Right lobe of liver (tissue), 4 donors: ENCODE data around the gene AKAP13.

Experiments
- POLR2A ChIP-seq: fragments of 450-650 bp; IDR thresholded peaks from one replicate; pipeline ENCODE4 v1.6.1; 2017; ENCODE audit warnings: antibody characterized with exemption, mild to moderate bottlenecking
- TF ChIP-seq, protein P1 (sequence below), 4 donors: fragments of 200-600 bp in 3 of 4; fragments of 450-650 bp in 1 of 4; IDR thresholded peaks; one replicate each; pipeline versions ENCODE4 v1.5.1 to v1.8.0; 2016 to 2022; ENCODE audit warnings: antibody characterized with exemption in 4 of 4, mild to moderate bottlenecking in 2 of 4
- donor health status: DM: no; HTN: no; CAD: no.
- donor health status: DM: no; HTN: no; CAD: no.
- donor health status: DM: no; HTN: yes; CAD: no.

DNA sequence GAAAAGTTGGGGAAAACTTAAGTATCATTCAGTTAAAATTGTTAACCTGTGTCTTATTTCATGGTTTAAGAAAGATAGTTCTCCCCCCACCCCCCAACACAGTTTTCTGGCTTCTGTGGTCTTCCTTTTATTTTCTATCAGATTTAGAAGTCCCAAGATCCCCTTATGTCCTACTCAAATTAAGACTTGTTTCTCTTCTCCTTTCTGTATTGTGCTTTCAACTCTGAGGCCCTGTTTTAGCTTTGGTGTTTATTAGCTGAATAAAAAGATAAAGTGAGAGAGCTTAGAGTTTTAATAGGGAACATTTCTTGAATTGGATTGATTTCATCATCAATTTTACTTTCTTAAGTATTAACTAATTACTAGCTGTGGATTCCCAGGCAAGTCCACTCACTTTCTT is 62.6 kb downstream of the AKAP13 start:
- TF ChIP-seq, protein P1, sequence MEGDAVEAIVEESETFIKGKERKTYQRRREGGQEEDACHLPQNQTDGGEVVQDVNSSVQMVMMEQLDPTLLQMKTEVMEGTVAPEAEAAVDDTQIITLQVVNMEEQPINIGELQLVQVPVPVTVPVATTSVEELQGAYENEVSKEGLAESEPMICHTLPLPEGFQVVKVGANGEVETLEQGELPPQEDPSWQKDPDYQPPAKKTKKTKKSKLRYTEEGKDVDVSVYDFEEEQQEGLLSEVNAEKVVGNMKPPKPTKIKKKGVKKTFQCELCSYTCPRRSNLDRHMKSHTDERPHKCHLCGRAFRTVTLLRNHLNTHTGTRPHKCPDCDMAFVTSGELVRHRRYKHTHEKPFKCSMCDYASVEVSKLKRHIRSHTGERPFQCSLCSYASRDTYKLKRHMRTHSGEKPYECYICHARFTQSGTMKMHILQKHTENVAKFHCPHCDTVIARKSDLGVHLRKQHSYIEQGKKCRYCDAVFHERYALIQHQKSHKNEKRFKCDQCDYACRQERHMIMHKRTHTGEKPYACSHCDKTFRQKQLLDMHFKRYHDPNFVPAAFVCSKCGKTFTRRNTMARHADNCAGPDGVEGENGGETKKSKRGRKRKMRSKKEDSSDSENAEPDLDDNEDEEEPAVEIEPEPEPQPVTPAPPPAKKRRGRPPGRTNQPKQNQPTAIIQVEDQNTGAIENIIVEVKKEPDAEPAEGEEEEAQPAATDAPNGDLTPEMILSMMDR (IDR thresholded peaks at IDR 0.05): no peak
- TF ChIP-seq POLR2A: no peak
